GM23338 (cell line): Measurements from ENCODE around the gene GCAT. TPM values are rescaled to one million over a fixed set of nuclear protein-coding genes. Genes with fewer than 3 reads are reported as not detected.

Source experiments
- ATAC-seq: fragments of 200-7000 bp; cut with Tn5 transposase; 3 replicates; pipeline ENCODE4 v1.9.1; 2020
- DNase-seq: peaks from one replicate; pipeline ENCODE4 v3.0.0-alpha.2; 2015; ENCODE audit warnings: low spot score
- H2AFZ ChIP-seq: fragments of 200-600 bp; sonication (generic); 2 replicates; pipeline ENCODE4 v1.8.0; 2016; ENCODE audit warnings: antibody characterized with exemption, mild to moderate bottlenecking, moderate library complexity
- H3F3A ChIP-seq: fragments of 200-600 bp; sonication (generic); replicated peaks from 2 replicates; pipeline ENCODE4 v1.8.0; 2017; ENCODE audit warnings: antibody characterized with exemption, mixed run types, low read depth
- H3K27ac ChIP-seq: fragments of 200-600 bp; sonication (generic); 2 replicates; pipeline ENCODE4 v1.6.1; 2016; ENCODE audit warnings: low read depth
- H3K27me3 ChIP-seq: fragments of 200-600 bp; sonication (generic); 2 replicates; pipeline ENCODE4 v1.8.0; 2016; ENCODE audit warnings: mild to moderate bottlenecking, mixed run types, moderate library complexity; ENCODE audit not compliant: insufficient read depth
- H3K36me3 ChIP-seq: fragments of 200-600 bp; sonication (generic); 2 replicates; pipeline ENCODE4 v1.8.0; 2016; ENCODE audit warnings: mild to moderate bottlenecking; ENCODE audit not compliant: insufficient read depth
- H3K4me1 ChIP-seq: fragments of 200-600 bp; sonication (generic); 2 replicates; pipeline ENCODE4 v1.8.0; 2016; ENCODE audit warnings: mild to moderate bottlenecking, moderate library complexity; ENCODE audit not compliant: insufficient read depth
- H3K4me2 ChIP-seq: fragments of 200-600 bp; sonication (generic); 2 replicates; pipeline ENCODE4 v1.7.1; 2017; ENCODE audit warnings: mixed run types
- H3K4me3 ChIP-seq: fragments of 200-600 bp; sonication (generic); 2 replicates; pipeline ENCODE4 v1.6.1; 2016; ENCODE audit warnings: mixed run types
- H3K79me2 ChIP-seq: fragments of 200-600 bp; sonication (generic); replicated peaks from 2 replicates; pipeline ENCODE4 v1.8.0; 2017; ENCODE audit warnings: mild to moderate bottlenecking; ENCODE audit not compliant: insufficient read depth
- H3K9me2 ChIP-seq: fragments of 200-600 bp; sonication (generic); 2 replicates; pipeline ENCODE4 v1.8.0; 2017; ENCODE audit not compliant: insufficient read depth
- H4K20me1 ChIP-seq: fragments of 200-600 bp; sonication (generic); replicated peaks from 2 replicates; pipeline ENCODE4 v1.8.0; 2017; ENCODE audit warnings: mild to moderate bottlenecking; ENCODE audit not compliant: insufficient read depth
- H3K27ac Mint-ChIP-seq: 2 replicates; pipeline ENCODE4 v1.8.0; 2020; ENCODE audit warnings: inconsistent platforms, mild to moderate bottlenecking, moderate library complexity, mixed read lengths
- H3K27me3 Mint-ChIP-seq: 3 replicates; pipeline ENCODE4 v1.8.0; 2022; ENCODE audit warnings: low read depth, mild to moderate bottlenecking, moderate library complexity, mixed read lengths, inconsistent platforms; ENCODE audit not compliant: insufficient read depth, poor library complexity
- H3K36me3 Mint-ChIP-seq: 3 replicates; pipeline ENCODE4 v1.8.0; 2021; ENCODE audit warnings: low read depth, mild to moderate bottlenecking, inconsistent platforms, moderate library complexity, mixed read lengths
- H3K4me1 Mint-ChIP-seq: 3 replicates; pipeline ENCODE4 v1.8.0; 2020; ENCODE audit warnings: mild to moderate bottlenecking, inconsistent platforms, mixed read lengths
- H3K4me3 Mint-ChIP-seq: 3 replicates; pipeline ENCODE4 v1.8.0; 2021; ENCODE audit warnings: moderate library complexity, mild to moderate bottlenecking, inconsistent platforms, mixed read lengths
- H3K9me3 Mint-ChIP-seq: 3 replicates; pipeline ENCODE4 v1.8.0; 2020; ENCODE audit warnings: moderate library complexity, mild to moderate bottlenecking, inconsistent platforms, mixed read lengths
- CREB1 ChIP-seq: fragments of 250-450 bp; sonication (Bioruptor Pico); IDR thresholded peaks from 2 replicates; pipeline ENCODE4 v1.5.0; 2020; ENCODE audit warnings: low read depth, mild to moderate bottlenecking, moderate library complexity
- CTCF ChIP-seq, 2 experiments: fragments of 200-600 bp in 1 of 2; sonication (generic) in 1 of 2; conservative IDR thresholded peaks; 2 replicates each; pipeline versions ENCODE4 v1.5.1 to v1.6.1; 2016 to 2017; ENCODE audit warnings: antibody characterized with exemption in 2 of 2, low read depth in 2 of 2, mild to moderate bottlenecking in 2 of 2, moderate library complexity in 1 of 2
- ETS1 ChIP-seq: IDR thresholded peaks from 2 replicates; pipeline ENCODE4 v1.6.1; 2016; ENCODE audit warnings: antibody characterized with exemption
- EZH2 ChIP-seq: fragments of 200-600 bp; sonication (generic); IDR thresholded peaks from one replicate; pipeline ENCODE4 v1.8.0; 2017; ENCODE audit warnings: antibody characterized with exemption, mild to moderate bottlenecking, low read depth; ENCODE audit not compliant: unreplicated experiment
- EZH2phosphoT487 ChIP-seq: fragments of 200-600 bp; sonication (generic); IDR thresholded peaks from one replicate; pipeline ENCODE4 v1.8.1; 2018; ENCODE audit warnings: antibody characterized with exemption; ENCODE audit not compliant: unreplicated experiment
- JUNB ChIP-seq: IDR thresholded peaks from one replicate; pipeline ENCODE4 v1.6.1; 2016; ENCODE audit warnings: antibody characterized with exemption; ENCODE audit not compliant: unreplicated experiment
- NANOG ChIP-seq: IDR thresholded peaks from 2 replicates; pipeline ENCODE4 v1.6.1; 2016; ENCODE audit warnings: antibody characterized with exemption, borderline replicate concordance
- POLR2AphosphoS5 ChIP-seq: IDR thresholded peaks from 2 replicates; pipeline ENCODE4 v1.6.1; 2016; ENCODE audit warnings: antibody characterized with exemption, low read depth
- REST ChIP-seq: IDR thresholded peaks from one replicate; pipeline ENCODE4 v1.6.1; 2018; ENCODE audit warnings: antibody characterized with exemption; ENCODE audit not compliant: unreplicated experiment
- STAT1 ChIP-seq: IDR thresholded peaks from one replicate; pipeline ENCODE4 v1.6.1; 2016; ENCODE audit warnings: antibody characterized with exemption; ENCODE audit not compliant: unreplicated experiment
- ZNF114 ChIP-seq: fragments of 250-450 bp; sonication (Bioruptor Pico); IDR thresholded peaks from 2 replicates; pipeline ENCODE4 v1.5.0; 2020; ENCODE audit warnings: mild to moderate bottlenecking, moderate library complexity
- ZNF331 ChIP-seq: fragments of 250-450 bp; sonication (Bioruptor Pico); IDR thresholded peaks from 2 replicates; pipeline ENCODE4 v1.5.0; 2020; ENCODE audit warnings: low read depth, mild to moderate bottlenecking, moderate library complexity
- ZNF462 ChIP-seq: fragments of 250-450 bp; sonication (Bioruptor Pico); IDR thresholded peaks from 2 replicates; pipeline ENCODE4 v1.5.0; 2020; ENCODE audit warnings: mild to moderate bottlenecking, moderate library complexity
- polyA plus RNA-seq: library from polyadenylated mRNA; unstranded; fragments of >200 nt; fragmentation: Nextera tagmentation; extraction: Ambion mirVana; gene quantifications from 2 replicates; pipeline ENCODE4 v1.2.1, GENCODE V29; 2016
- total RNA-seq: library from RNA; depleted of rRNA; stranded (reverse); fragments of >200 nt; shearing (Covaris generic); gene quantifications from 2 replicates; pipeline ENCODE4 v1.2.3, GENCODE V29; 2014

Gene GCAT
- total and polyA plus RNA-seq, 2 experiments from 2014 or later: 36.8 to 61.3 TPM

GRCh38 chr22:37816543-37817180, 8.9 kb downstream of the GCAT start:
- H3K4me1 Mint-ChIP-seq: peaks cover 18% of the 10 kb centered on the region
- no peak overlapping the region for H3K4me3 Mint-ChIP-seq
- peaks cover 4% of the 10 kb centered on the region; the same call in 1 of the 2 replicates for H3K36me3 ChIP-seq
- H3K4me3 ChIP-seq: no peak overlapping the region
- H3K9me2 ChIP-seq: no peaks in the 10 kb centered on the region
- H3K27ac ChIP-seq: no peak overlapping the region
- peaks cover 19% of the 10 kb centered on the region; the same call in 1 of the 2 replicates for H3F3A ChIP-seq
- H3K4me2 ChIP-seq: no peak overlapping the region
- H2AFZ ChIP-seq: no peak overlapping the region
- no peak overlapping the region for H3K27ac Mint-ChIP-seq
- H4K20me1 ChIP-seq: peaks cover 3% of the 10 kb centered on the region
- peaks cover 7% of the 10 kb centered on the region; the same call in 1 of the 2 replicates for H3K4me1 ChIP-seq
- no peaks in the 10 kb centered on the region for H3K79me2 ChIP-seq
- ATAC-seq (no peak), DNase-seq (no peak)
- H3K9me3 Mint-ChIP-seq: no peaks in the 10 kb centered on the region
- H3K27me3 Mint-ChIP-seq: peaks cover 29% of the 10 kb centered on the region
- peaks cover 20% of the 10 kb centered on the region for H3K36me3 Mint-ChIP-seq
- peaks cover 27% of the 10 kb centered on the region for H3K27me3 ChIP-seq
- no peak for TF ChIP-seq POLR2AphosphoS5
- no peak for TF ChIP-seq EZH2phosphoT487
- TF ChIP-seq NANOG: no peak
- no peak for TF ChIP-seq ZNF331 (CRISPR knock-in tag)
- TF ChIP-seq ETS1: no peak
- no peak for TF ChIP-seq JUNB
- no peak for TF ChIP-seq CREB1 (CRISPR knock-in tag)
- TF ChIP-seq STAT1: no peak
- no peak for TF ChIP-seq EZH2
- TF ChIP-seq CTCF (conservative IDR thresholded peaks at IDR 0.05; ENCODE audit: low read depth in 2 of 2): no peak
- TF ChIP-seq ZNF114 (CRISPR knock-in tag): no peak
- TF ChIP-seq ZNF462 (CRISPR knock-in tag): no peak
- no peak for TF ChIP-seq REST
